ENCODE data around the gene TRIP11.
A peak's percentile ranks its signal among the peaks of the same experiment; 100 is the strongest.

TRIP11 gene

GRCh38 chr14:91942946-91943345 lies 96.9 kb downstream of the TRIP11 start:
- no peak overlapping the region for H3K4me2 ChIP-seq (ENCODE audit: insufficient read depth, low read length, poor library complexity, severe bottlenecking)
- no peak overlapping the region for H3K18ac ChIP-seq (ENCODE audit: low read length)
- peaks cover 0 to 32% (median 19%) of the 10 kb centered on the region in 3 experiments for H3K27me3 ChIP-seq (ENCODE audit: control insufficient read depth in 3 of 3, insufficient read depth in 3 of 3, low read depth in 1 of 3, low read length in 3 of 3)
- no peak overlapping the region for H3K23ac ChIP-seq (ENCODE audit: low read depth, low read length, poor library complexity)
- H3K4me3 ChIP-seq (ENCODE audit: low read length in 2 of 2) = no peak overlapping the region
- H3K9me3 ChIP-seq (replicated peaks in 1 of 2; ENCODE audit: control insufficient read depth in 2 of 2, insufficient read depth in 1 of 2, low read depth in 1 of 2, low read length in 2 of 2) = peaks cover 0 to 3% of the 10 kb centered on the region in 2 donors
- no peak overlapping the region for H2BK12ac ChIP-seq (ENCODE audit: low read length)
- H4K8ac ChIP-seq (ENCODE audit: low read depth, low read length) = no peak overlapping the region
- no peaks in the 10 kb centered on the region for H3K36me3 ChIP-seq (replicated peaks in 1 of 2; ENCODE audit: control insufficient read depth in 2 of 2, insufficient read depth in 2 of 2, low read length in 2 of 2)
- H2AFZ ChIP-seq (ENCODE audit: low read length) = no peak overlapping the region
- no peak overlapping the region for H3K27ac ChIP-seq (replicated peaks; ENCODE audit: low read length)
- H3K4me1 ChIP-seq (ENCODE audit: control insufficient read depth in 2 of 2, insufficient read depth in 1 of 2, low read depth in 1 of 2, low read length in 2 of 2) = peaks cover 0 to under 1% of the 10 kb centered on the region in 2 donors
- H2BK15ac ChIP-seq (ENCODE audit: low read length) = no peak overlapping the region
- no peaks in the 10 kb centered on the region for H3K79me1 ChIP-seq (ENCODE audit: low read depth, low read length)
- H2AK5ac ChIP-seq (ENCODE audit: low read depth, low read length) = no peak overlapping the region
- no CpG with 5 or more reads among the region's 9 CpGs for WGBS, 2 donors (ENCODE audit: extremely low coverage in 2 of 2, insufficient read length in 2 of 2, insufficient replicate concordance in 1 of 2)
- H2BK120ac ChIP-seq (ENCODE audit: low read depth, low read length) = no peak overlapping the region
- H3K9ac ChIP-seq (ENCODE audit: low read depth, low read length, poor library complexity) = no peak overlapping the region
- no peak overlapping the region for H3K14ac ChIP-seq (ENCODE audit: low read length)
- no peak overlapping the region for H3K4ac ChIP-seq (ENCODE audit: low read length)
- no peak overlapping the region for H2BK5ac ChIP-seq (ENCODE audit: low read length)
- no peak for DNase-seq (ENCODE audit: low spot score)
- no peak overlapping the region for H4K91ac ChIP-seq (ENCODE audit: low read depth, low read length, poor library complexity)

GRCh38 chr14:91942128-91942527 lies 97.7 kb downstream of the TRIP11 start:
- Histone ChIP-seq H2AK5ac (ENCODE audit: low read depth, low read length) (no peak overlapping the region), H3K79me1 (ENCODE audit: low read depth, low read length) (no peaks in the 10 kb centered on the region), H2BK12ac (ENCODE audit: low read length) (no peak overlapping the region), H2BK120ac (ENCODE audit: low read depth, low read length) (no peak overlapping the region), H3K36me3 (replicated peaks in 1 of 2; ENCODE audit: control insufficient read depth in 2 of 2, insufficient read depth in 2 of 2, low read length in 2 of 2) (no peaks in the 10 kb centered on the region), H3K27me3 (ENCODE audit: control insufficient read depth in 3 of 3, insufficient read depth in 3 of 3, low read depth in 1 of 3, low read length in 3 of 3) (peaks cover 0 to 29% (median 13%) of the 10 kb centered on the region in 3 experiments), H3K9me3 (replicated peaks in 1 of 2; ENCODE audit: control insufficient read depth in 2 of 2, insufficient read depth in 1 of 2, low read depth in 1 of 2, low read length in 2 of 2) (peaks cover 0 to 3% of the 10 kb centered on the region in 2 donors), H3K18ac (ENCODE audit: low read length) (no peak overlapping the region), H2BK5ac (ENCODE audit: low read length) (no peak overlapping the region), H3K14ac (ENCODE audit: low read length) (no peak overlapping the region), H4K91ac (ENCODE audit: low read depth, low read length, poor library complexity) (no peak overlapping the region), H3K4me2 (ENCODE audit: insufficient read depth, low read length, poor library complexity, severe bottlenecking) (no peak overlapping the region), H3K4ac (ENCODE audit: low read length) (no peak overlapping the region), H3K4me1 (ENCODE audit: control insufficient read depth in 2 of 2, insufficient read depth in 1 of 2, low read depth in 1 of 2, low read length in 2 of 2) (no peaks in the 10 kb centered on the region), H2BK15ac (ENCODE audit: low read length) (no peak overlapping the region), H3K4me3 (ENCODE audit: low read length in 2 of 2) (no peak overlapping the region), H3K27ac (replicated peaks; ENCODE audit: low read length) (no peak overlapping the region), H3K9ac (ENCODE audit: low read depth, low read length, poor library complexity) (no peak overlapping the region), H3K23ac (ENCODE audit: low read depth, low read length, poor library complexity) (no peak overlapping the region), H2AFZ (ENCODE audit: low read length) (no peak overlapping the region), H4K8ac (ENCODE audit: low read depth, low read length) (no peak overlapping the region)
- no peak for DNase-seq (ENCODE audit: low spot score)
- no CpG with 5 or more reads among the region's 1 CpG for WGBS, 2 donors (ENCODE audit: extremely low coverage in 2 of 2, insufficient read length in 2 of 2, insufficient replicate concordance in 1 of 2)

GRCh38 chr14:91940209-91940608 lies 99.7 kb downstream of the TRIP11 start:
- peak overlapping the region in 1 of 2 donors; percentile 56 for H3K4me3 ChIP-seq (ENCODE audit: low read length in 2 of 2)
- peaks cover 0 to 10% (median 0%) of the 10 kb centered on the region in 3 experiments for H3K27me3 ChIP-seq (ENCODE audit: control insufficient read depth in 3 of 3, insufficient read depth in 3 of 3, low read depth in 1 of 3, low read length in 3 of 3)
- DNase-seq (ENCODE audit: low spot score) = no peak
- no peak overlapping the region for H4K91ac ChIP-seq (ENCODE audit: low read depth, low read length, poor library complexity)
- H3K36me3 ChIP-seq (replicated peaks in 1 of 2; ENCODE audit: control insufficient read depth in 2 of 2, insufficient read depth in 2 of 2, low read length in 2 of 2) = no peaks in the 10 kb centered on the region
- no peak overlapping the region for H3K14ac ChIP-seq (ENCODE audit: low read length)
- H3K79me1 ChIP-seq (ENCODE audit: low read depth, low read length) = no peaks in the 10 kb centered on the region
- no peaks in the 10 kb centered on the region for H3K4me1 ChIP-seq (ENCODE audit: control insufficient read depth in 2 of 2, insufficient read depth in 1 of 2, low read depth in 1 of 2, low read length in 2 of 2)
- no peak overlapping the region for H3K4ac ChIP-seq (ENCODE audit: low read length)
- no peak overlapping the region for H2BK5ac ChIP-seq (ENCODE audit: low read length)
- peaks cover 0 to 3% of the 10 kb centered on the region in 2 donors for H3K9me3 ChIP-seq (replicated peaks in 1 of 2; ENCODE audit: control insufficient read depth in 2 of 2, insufficient read depth in 1 of 2, low read depth in 1 of 2, low read length in 2 of 2)
- H2AK5ac ChIP-seq (ENCODE audit: low read depth, low read length) = no peak overlapping the region
- H2BK12ac ChIP-seq (ENCODE audit: low read length) = no peak overlapping the region
- no peak overlapping the region for H3K23ac ChIP-seq (ENCODE audit: low read depth, low read length, poor library complexity)
- H3K18ac ChIP-seq (ENCODE audit: low read length) = no peak overlapping the region
- H3K27ac ChIP-seq (replicated peaks; ENCODE audit: low read length) = no peak overlapping the region
- H2BK15ac ChIP-seq (ENCODE audit: low read length) = no peak overlapping the region
- H2BK120ac ChIP-seq (ENCODE audit: low read depth, low read length) = no peak overlapping the region
- H3K9ac ChIP-seq (ENCODE audit: low read depth, low read length, poor library complexity) = no peak overlapping the region
- H2AFZ ChIP-seq (ENCODE audit: low read length) = no peak overlapping the region
- H3K4me2 ChIP-seq (ENCODE audit: insufficient read depth, low read length, poor library complexity, severe bottlenecking) = no peak overlapping the region
- WGBS, 2 donors (ENCODE audit: extremely low coverage in 2 of 2, insufficient read length in 2 of 2, insufficient replicate concordance in 1 of 2) = no CpG with 5 or more reads among the region's 3 CpGs
- H4K8ac ChIP-seq (ENCODE audit: low read depth, low read length) = no peak overlapping the region

GRCh38 chr14:91935586-91935985 lies 104.3 kb downstream of the TRIP11 start:
- Histone ChIP-seq H2BK120ac (ENCODE audit: low read depth, low read length) (no peak overlapping the region), H3K9ac (ENCODE audit: low read depth, low read length, poor library complexity) (no peak overlapping the region), H3K27ac (replicated peaks; ENCODE audit: low read length) (no peak overlapping the region), H3K23ac (ENCODE audit: low read depth, low read length, poor library complexity) (no peak overlapping the region), H3K4ac (ENCODE audit: low read length) (no peak overlapping the region), H3K27me3 (ENCODE audit: control insufficient read depth in 3 of 3, insufficient read depth in 3 of 3, low read depth in 1 of 3, low read length in 3 of 3) (peaks cover 0 to 15% (median 0%) of the 10 kb centered on the region in 3 experiments), H3K4me3 (ENCODE audit: low read length in 2 of 2) (no peak overlapping the region), H2BK15ac (ENCODE audit: low read length) (no peak overlapping the region), H3K36me3 (replicated peaks in 1 of 2; ENCODE audit: control insufficient read depth in 2 of 2, insufficient read depth in 2 of 2, low read length in 2 of 2) (no peaks in the 10 kb centered on the region), H3K18ac (ENCODE audit: low read length) (no peak overlapping the region), H2BK5ac (ENCODE audit: low read length) (no peak overlapping the region), H4K8ac (ENCODE audit: low read depth, low read length) (no peak overlapping the region), H2AK5ac (ENCODE audit: low read depth, low read length) (no peak overlapping the region), H3K9me3 (replicated peaks in 1 of 2; ENCODE audit: control insufficient read depth in 2 of 2, insufficient read depth in 1 of 2, low read depth in 1 of 2, low read length in 2 of 2) (peaks cover 0 to 3% of the 10 kb centered on the region in 2 donors), H2AFZ (ENCODE audit: low read length) (no peak overlapping the region), H3K4me2 (ENCODE audit: insufficient read depth, low read length, poor library complexity, severe bottlenecking) (no peak overlapping the region), H3K14ac (ENCODE audit: low read length) (no peak overlapping the region), H3K4me1 (ENCODE audit: control insufficient read depth in 2 of 2, insufficient read depth in 1 of 2, low read depth in 1 of 2, low read length in 2 of 2) (no peaks in the 10 kb centered on the region), H3K79me1 (ENCODE audit: low read depth, low read length) (no peaks in the 10 kb centered on the region), H4K91ac (ENCODE audit: low read depth, low read length, poor library complexity) (no peak overlapping the region), H2BK12ac (ENCODE audit: low read length) (no peak overlapping the region)
- no CpG with 5 or more reads among the region's 6 CpGs for WGBS, 2 donors (ENCODE audit: extremely low coverage in 2 of 2, insufficient read length in 2 of 2, insufficient replicate concordance in 1 of 2)
- no peak for DNase-seq (ENCODE audit: low spot score)
